GM18520 (cell line): ENCODE results near the gene E4F1.
"Not testable (repeated sequence)": the region's sequence is repeated elsewhere in the genome, so short reads cannot be mapped to it uniquely, and the experiment has no call there.

Experiments
- ATAC-seq: cut with Tn5 transposase; IDR thresholded peaks from one replicate; pipeline ENCODE4 v1.9.1; 2021; ENCODE audit not compliant: unreplicated experiment

The E4F1 gene

DNA sequence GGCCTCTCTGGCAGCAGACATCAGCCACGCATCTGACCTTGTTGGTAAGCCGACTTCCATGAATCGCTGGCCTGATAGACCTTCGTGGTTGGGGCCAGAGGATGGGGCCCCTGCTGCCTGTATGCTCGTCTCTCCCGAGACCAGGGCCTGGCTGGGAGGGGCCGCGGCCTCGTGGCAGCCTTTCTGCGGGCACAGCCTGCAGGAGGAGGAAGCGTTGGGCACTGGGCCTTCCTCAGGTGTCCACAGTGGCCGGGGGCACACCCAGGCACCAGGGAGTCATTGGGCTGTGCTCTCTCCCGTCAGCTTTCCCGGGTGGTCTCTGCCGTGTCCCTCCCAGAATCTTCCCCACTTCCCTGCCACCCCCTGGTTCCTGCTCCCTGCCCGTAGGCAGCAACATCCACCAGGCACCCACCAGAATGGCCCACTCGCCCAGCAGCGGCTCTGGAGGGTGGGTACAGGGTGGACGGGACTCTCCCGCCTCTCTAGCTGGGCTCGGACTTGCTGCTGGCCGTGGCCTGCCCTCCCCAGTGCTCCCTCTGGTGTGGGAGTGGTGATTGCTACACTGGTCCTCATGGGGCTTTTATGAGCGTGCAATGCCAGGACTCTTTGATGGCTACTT lies 6.3 kb downstream of the E4F1 start:
- ATAC-seq, result no peak

DNA sequence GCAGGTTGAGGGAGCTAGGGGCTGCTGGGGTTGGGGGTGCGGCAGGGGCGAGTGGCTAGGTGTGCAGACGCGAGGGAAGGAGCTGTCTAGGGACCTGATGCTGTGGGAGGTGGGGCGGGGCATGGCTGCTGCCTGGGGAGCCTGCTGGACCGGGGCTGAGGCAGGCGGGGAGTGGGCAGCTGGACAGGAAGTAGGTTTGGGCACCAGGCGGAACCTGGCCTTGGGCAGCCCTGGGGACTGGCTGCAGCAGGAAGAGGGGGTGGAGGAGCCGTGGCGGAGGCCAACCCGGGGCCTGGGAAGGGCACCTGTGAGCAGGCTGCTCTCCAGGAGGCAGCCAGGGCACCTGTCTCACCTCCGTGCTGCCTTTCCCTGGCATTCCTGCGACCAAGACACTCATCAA lies 7.0 kb downstream of the E4F1 start:
- no peak for ATAC-seq

DNA sequence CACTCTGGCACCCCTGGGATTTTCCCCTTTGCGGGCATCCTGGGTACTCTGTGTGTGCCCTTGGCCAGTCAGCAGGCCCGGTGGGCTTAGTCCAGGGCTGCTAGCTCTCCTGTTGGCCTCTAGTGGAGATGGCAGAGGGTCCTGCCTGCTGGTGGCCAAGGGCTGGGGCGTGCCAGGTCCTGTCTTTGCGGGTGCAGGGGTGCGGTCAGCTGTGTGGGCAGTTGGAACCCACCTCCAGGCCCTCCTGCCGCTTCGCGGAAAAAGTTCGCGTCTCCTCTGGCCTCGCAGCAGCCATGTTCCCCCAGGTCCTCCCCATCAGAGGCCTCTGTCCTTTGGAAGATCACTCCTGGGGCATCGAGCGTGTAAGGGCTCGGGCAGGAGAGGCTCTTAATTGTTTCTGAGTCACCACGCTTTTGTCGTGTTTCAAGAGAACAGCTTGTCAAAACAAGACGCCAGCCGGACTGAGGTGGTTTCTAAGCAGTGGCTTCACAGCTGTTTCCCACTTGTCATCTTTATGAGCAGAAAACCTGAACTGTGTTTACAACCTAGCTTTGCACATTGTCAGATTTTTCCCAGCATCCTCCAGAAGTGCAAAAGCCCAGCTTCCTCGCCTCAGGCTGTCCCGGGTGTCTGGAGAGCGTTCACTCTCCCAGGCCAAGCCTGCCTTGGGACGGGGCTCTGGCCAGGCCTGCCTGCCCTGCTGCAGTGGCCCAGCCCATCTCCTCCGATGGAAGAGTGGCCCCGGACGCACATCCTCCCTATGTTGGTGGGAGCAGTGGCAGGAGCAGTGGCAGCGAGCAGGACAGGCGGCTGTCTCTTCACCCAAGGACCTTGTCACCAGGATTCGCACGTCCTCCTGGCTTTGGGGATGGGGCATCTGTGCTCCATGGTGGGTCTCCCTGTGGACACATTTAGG lies 7.9 kb downstream of the E4F1 start:
- no peak for ATAC-seq

DNA sequence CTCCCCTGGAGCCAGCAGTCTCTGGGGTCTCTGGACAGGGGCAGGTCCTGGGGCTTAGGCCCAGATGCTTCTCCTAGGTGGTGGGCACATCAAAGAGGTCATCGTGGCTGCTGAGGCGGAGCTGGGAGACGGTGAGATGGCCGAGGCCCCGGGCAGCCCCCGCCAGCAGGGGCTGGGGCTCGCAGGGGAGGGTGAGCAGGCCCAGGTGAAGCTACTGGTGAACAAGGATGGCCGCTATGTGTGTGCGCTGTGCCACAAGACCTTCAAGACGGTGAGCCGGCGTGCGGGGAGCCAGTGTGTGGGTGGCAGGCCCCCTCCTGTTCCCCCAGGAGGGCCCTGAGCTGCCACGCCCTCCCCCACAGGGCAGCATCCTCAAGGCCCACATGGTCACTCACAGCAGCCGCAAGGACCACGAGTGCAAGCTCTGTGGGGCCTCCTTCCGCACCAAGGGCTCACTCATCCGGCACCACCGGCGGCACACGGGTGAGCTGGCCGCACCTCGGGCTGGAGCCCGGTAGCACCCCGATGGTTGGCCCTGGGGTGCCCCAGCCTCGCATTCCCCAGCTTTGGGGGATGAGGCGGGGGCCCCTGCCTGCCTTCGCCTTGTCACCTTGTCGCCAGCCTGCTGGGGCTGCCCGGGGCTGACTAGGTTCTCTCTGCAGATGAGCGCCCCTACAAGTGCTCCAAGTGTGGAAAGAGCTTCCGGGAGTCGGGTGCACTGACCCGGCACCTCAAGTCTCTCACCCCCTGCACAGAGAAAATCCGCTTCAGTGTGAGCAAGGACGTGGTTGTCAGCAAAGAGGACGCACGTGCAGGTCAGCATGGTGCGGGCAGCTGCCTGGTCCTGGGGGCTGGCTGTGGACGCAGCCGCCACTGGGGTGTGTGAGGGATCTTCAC lies 9.0 kb downstream of the E4F1 start:
- ATAC-seq, result no peak

DNA sequence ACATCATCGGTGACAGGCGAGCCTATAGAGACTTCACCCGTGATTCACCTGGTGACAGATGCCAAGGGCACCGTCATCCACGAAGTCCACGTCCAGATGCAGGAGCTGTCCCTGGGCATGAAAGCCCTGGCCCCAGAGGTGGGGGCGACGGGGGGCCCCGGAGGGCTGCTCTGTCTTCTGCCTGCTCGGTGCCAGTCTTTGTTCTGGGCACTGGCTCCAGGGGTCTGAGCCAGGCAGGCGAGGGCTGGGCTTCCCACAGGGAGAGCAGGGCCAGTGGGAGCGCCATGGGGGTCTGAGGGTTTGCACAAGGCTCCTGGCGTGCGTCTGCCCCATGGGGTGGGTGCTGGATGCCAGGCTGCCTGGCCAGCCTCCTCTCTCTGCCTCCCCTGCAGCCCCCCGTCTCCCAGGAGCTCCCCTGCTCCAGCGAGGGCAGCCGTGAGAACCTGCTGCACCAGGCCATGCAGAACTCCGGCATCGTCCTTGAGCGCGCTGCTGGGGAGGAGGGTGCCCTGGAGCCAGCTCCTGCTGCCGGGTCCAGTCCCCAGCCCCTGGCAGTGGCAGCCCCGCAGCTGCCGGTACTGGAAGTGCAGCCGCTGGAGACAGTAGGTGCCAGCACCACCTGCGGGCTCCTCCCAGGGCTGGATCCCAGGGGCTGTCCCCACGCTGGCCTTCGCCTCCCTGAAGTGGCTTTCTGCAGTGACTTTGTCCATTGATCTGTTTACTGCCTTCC lies 9.8 kb downstream of the E4F1 start:
- ATAC-seq, result no peak

DNA sequence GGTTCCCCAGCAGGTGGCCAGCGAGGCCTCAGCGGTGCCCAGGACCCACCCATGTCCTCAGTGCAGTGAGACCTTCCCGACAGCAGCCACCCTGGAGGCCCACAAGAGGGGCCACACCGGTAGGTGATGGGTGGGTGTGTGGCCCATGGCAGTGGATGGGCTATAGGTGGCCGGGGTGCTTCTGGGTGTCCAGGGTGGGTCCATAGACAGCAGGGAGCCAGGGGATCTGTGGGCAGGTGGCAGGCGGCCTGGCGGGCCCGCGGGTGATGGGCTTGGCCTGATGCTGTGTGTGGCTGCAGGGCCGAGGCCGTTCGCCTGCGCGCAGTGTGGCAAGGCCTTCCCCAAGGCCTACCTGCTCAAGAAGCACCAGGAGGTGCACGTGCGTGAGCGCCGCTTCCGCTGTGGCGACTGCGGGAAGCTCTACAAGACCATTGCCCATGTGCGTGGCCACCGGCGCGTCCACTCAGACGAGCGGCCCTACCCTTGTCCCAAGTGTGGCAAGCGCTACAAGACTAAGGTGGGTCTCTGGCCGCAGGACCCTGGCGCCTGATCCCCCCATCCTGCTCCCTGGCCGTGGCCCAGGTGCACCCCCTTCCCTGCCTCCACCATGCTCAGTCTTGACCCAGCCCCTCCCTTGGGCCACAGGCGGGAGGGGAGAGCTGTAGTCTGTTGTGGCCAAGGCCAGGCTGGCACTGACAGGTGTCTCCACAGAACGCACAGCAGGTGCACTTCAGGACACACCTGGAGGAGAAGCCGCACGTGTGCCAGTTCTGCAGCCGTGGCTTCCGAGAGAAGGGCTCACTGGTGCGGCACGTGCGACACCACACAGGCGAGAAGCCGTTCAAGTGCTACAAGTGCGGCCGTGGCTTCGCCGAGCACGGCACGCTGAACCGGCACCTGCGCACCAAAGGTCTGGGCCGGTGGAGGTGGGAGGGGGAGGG lies 10.8 kb downstream of the E4F1 start:
- no peak for ATAC-seq

DNA sequence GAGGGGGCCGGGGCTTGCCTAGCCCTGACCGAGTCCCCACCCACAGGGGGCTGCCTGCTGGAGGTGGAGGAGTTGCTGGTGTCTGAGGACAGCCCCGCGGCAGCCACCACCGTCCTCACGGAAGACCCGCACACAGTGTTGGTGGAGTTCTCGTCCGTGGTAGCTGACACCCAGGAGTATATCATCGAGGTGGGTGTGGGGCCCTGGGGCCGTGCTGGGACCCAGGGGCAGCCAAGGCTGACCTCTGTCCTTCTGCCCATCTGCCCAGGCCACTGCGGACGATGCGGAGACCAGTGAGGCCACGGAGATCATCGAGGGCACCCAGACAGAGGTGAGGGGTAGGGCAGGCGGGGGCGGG lies 11.4 kb downstream of the E4F1 start:
- ATAC-seq, result no peak

DNA sequence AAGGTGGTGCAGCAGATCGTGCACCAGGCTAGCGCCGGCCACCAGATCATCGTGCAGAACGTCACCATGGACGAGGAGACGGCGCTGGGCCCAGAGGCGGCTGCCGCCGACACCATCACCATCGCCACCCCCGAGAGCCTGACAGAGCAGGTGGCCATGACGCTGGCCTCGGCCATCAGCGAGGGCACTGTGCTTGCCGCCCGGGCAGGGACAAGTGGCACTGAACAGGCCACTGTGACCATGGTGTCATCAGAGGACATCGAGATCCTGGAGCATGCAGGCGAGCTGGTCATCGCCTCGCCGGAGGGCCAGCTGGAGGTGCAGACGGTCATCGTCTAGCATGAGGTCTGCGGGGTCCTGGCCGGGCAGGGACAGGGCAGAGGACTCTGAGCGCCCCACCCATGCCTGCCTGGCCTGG lies 11.9 kb downstream of the E4F1 start:
- no peak for ATAC-seq

DNA sequence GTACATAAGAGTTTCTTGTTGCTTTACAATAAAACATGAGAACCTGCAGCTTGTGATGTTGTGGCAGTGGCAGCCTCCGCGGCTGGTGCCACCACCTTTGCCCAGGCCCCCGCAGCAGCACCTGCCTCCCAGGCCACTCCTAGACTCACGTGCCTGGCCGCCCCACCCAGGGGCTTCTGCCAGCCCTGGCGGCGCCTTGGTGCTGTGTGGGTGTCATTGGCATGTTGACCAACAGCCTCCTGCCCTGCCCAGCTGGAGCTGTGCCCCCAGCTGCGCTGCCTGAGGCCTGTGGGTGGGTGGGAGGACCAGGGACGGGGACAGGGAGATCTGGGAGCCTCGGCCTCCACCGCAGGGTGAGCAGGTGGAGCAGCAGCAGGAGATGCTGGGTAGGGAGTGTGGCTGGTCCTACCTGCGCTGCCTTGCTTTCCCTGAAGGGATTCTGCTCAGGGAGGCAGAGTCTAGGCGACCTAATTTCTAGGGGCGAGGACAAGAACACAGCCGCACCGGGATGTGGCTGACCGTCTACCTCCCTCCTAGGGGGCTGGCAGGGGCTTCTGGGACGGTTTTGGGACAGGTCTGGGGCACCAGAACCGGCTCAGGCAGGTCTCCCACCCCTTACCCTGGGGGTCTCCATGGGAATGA lies 12.4 kb downstream of the E4F1 start:
- ATAC-seq, result no peak

DNA sequence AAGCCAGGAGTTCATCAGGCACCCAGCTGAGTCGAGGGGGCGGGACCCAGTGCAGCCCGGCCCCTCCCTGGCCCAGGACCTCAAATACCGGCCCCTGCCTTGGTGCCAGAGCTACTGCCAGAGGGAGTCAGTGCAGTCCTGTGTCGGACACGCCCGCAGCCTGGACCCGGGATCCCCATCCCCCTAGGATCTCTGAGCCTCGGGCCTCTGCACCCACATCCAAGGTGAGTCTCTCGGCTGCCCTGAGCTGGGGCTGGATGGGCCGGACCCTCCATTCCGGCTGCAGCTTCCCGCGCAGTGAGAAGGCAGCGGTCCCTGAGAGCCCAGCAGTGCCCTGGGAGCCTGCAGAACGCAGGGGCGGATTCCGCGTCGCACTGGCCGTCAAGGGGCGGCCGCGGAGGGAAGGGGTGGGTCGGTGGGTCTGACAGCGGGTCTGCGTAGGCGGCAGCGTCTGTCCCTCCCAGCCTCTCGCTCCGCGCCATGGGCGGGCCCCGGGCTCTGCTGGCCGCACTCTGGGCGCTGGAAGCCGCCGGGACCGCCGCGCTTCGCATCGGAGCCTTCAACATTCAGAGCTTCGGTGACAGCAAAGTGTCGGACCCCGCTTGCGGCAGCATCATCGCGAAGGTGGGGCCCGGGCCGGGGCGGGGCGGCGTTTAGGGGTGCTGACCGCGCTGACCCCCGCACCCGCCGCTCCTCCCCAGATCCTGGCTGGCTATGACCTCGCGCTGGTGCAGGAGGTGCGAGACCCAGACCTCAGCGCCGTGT lies 13.1 kb downstream of the E4F1 start, which contains the start of gene DNASE1L2:
Gene DNASE1L2 (plus strand): TSS at position 108 of the 765 bp plus-strand sequence. CDS start 373 bp downstream, at position 481.
- ATAC-seq, result no peak

DNA sequence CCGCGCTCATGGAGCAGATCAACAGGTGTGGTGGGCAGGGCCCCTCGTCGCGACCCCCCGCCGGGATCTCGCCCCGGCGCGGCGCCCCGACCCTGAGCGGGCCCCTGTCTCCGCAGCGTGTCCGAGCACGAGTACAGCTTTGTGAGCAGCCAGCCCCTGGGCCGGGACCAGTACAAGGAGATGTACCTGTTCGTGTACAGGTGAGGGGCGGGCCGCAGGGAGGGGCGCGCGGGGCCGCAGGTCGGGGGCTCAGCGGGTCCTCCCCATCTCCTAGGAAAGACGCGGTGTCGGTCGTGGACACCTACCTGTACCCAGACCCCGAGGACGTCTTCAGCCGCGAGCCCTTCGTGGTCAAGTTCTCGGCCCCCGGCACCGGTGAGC lies 13.7 kb downstream of the E4F1 start:
- ATAC-seq, result no peak

DNA sequence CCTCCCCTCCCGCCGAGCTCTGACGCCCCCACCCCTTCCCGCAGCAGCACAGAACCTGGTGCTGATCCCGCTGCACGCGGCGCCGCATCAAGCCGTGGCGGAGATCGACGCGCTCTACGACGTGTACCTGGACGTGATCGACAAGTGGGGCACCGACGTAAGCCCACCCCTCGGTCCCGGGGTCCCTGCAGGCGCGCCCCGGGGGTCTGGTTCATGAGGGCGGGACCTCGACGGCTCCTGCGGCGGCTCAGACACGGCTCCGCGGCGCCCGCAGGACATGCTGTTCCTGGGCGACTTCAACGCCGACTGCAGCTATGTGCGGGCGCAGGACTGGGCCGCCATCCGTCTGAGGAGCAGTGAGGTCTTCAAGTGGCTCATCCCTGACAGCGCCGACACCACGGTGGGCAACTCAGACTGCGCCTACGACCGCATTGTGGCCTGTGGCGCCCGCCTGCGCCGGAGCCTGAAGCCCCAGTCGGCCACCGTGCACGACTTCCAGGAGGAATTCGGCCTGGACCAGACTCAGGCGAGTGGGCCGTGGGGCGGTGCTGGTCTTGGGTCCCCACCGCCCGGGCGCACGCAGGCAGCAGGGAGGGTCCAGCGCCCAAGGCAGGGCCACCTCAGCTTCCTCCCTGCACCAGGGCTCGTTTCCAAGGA lies 14.2 kb downstream of the E4F1 start:
- no peak for ATAC-seq

DNA sequence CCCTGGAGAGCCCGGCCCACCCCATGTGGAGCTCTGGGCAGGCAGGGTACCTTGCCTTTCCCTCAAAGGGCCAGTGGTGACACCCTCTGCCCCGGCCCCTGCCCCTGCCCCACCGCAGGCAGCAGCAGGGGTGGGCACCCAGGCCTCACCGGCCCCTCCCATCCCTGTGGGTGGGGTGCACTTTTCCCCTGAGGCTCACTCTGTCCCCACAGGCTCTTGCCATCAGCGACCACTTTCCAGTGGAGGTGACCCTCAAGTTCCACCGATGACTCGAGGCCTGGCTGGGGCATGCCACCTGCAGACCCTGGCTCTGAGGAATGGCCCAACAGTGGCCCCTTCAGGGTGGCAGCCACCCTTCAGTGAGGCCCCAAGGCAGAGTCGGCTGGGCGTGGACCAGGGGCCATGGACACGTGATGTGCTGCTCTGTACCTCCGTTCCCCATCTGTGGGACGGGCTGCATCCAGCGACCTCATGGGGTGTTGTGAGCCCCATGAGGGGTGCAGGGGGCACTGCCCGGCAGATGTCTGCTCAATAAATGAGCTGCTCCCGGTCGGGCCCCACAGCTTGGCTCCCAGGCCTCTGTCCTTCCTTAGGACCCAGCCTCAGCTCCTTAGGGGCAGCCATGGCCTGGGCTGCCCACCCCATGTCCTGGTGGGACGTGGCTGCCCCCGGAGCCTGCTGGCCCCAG lies 14.9 kb downstream of the E4F1 start:
- no peak for ATAC-seq

DNA sequence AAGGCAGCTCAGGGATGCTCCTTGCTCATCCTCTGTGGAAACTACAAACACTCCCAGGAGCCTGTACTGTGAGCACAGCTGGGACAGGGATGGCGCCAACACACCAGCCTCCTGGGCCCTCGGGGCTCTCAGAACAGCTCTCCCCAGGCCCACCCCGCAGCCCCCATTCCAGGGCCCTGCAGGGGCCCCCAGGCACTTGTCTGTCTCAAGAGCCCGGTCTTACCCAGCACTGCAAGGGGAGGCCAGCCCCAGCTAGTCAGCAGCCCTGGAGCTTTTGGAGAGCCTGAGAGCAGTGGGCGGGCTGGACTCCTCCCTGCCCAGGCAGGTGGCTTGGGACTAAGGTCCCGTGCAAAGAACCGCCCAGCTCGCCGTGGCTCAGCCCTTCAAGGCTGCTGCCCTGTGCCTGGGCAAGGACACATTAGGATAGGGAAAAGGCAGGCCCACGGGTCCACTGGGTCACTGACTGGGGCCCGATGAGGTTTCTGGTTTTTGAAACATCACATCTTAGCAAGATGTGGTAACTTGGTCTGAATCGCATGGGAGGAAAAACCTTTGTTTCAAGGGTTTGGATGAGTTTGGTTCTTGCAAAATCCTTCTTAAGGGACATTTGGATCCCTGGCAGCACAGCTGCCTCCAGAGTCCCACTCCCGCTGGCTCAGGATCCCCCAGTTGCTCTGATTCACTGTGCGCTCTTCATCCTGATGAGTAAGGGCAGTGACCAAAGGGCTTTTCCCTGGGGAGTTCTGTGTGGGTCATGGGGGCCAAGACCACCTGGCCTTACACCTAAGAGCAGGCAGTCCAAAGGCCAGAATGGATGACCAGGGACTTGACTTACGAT lies 15.7 kb downstream of the E4F1 start:
- no peak for ATAC-seq

DNA sequence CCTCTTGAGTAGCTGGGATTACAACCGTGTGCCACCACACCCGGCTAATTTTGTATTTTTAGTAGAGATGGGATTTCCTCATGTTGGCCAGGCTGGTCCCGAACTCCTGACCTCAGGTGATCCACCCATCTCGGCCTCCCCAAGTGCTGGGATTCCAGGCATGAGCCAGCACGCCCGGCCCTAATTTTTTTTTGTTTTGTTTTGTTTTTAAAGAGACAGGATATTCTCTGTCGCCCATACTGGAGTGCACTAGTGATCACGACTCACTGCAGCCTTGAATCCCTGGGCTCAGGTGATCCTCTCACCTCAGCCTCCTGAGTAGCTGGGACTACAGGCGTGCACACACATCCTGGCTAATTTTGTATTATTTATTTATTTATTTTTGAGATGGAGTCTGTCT lies 16.9 kb downstream of the E4F1 start:
- not testable (repeated sequence) for ATAC-seq

DNA sequence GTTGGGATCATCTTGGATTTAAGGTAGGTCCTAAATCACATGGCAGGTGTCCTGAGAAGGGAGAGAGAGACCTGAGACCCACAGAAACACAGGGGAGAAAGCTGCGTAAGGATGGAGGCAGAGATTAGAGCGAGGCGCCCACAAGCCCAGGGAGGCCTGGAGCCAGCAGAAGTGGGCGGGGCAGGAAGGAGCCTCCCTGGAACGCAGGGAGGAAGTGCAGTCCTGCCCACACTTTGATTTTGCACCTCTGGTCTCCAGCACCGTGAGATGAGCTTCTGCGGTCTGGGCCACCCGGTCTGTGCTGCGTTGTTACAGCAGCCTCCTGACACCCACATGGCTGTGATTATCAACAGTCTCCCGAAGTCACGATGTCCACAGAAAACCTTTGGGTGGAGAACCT lies 19.2 kb downstream of the E4F1 start:
- ATAC-seq, result no peak
